PC-3 (cell line): Measurements from ENCODE around the gene LRRC63. TPM values are rescaled to one million over a fixed set of nuclear protein-coding genes. Genes with fewer than 3 reads are reported as not detected.

Source experiments
- ATAC-seq: fragments of 200-7000 bp; cut with Tn5 transposase; 2 replicates; pipeline ENCODE4 v1.9.1; 2020; ENCODE audit warnings: mild to moderate bottlenecking, moderate library complexity
- BruUV-seq: library from RNA; stranded (reverse); fragments of 400-500 nt; replicated peaks from 2 replicates; lab custom pipeline; 2021; lab: Mats Ljungman, UMichigan
- CTCF ChIA-PET: fragments of 300-600 bp; sonication (Branson Sonifier 250); formaldehyde crosslinking; loops from one replicate; lab custom pipeline; 2022; ENCODE audit warnings: antibody characterized with exemption; lab: Charles Lee
- POLR2A ChIA-PET: fragments of 300-600 bp; sonication (Branson Sonifier 250); formaldehyde crosslinking; loops from one replicate; lab custom pipeline; 2022; ENCODE audit warnings: antibody characterized with exemption; ENCODE audit not compliant: unreplicated experiment; lab: Charles Lee
- DNase-seq: peaks from one replicate; pipeline ENCODE4 v3.0.0-alpha.2; 2015
- H2AFZ ChIP-seq: fragments of 300-600 bp; sonication (generic); 2 replicates; pipeline ENCODE4 v1.6.0; 2016; ENCODE audit warnings: antibody characterized with exemption, low read length
- H3F3A ChIP-seq: fragments of 300-600 bp; sonication (generic); one replicate; pipeline ENCODE4 v1.6.0; 2017; ENCODE audit warnings: antibody characterized with exemption, low read length, control low read depth, mild to moderate bottlenecking; ENCODE audit not compliant: unreplicated experiment
- H3K27ac ChIP-seq: fragments of 300-600 bp; sonication (generic); 2 replicates; pipeline ENCODE4 v1.5.1; 2016; ENCODE audit warnings: mild to moderate bottlenecking, low read length
- H3K27me3 ChIP-seq: fragments of 300-600 bp; sonication (generic); 2 replicates; pipeline ENCODE4 v1.6.1; 2016; ENCODE audit warnings: low read length, mixed read lengths
- H3K36me3 ChIP-seq: fragments of 300-600 bp; sonication (generic); 2 replicates; pipeline ENCODE4 v1.6.1; 2016; ENCODE audit warnings: low read depth, mixed run types, low read length, mixed read lengths
- H3K4me1 ChIP-seq: fragments of 300-600 bp; sonication (generic); 2 replicates; pipeline ENCODE4 v1.5.1; 2016; ENCODE audit warnings: low read length; ENCODE audit not compliant: insufficient read depth
- H3K4me2 ChIP-seq: fragments of 300-600 bp; sonication (generic); 2 replicates; pipeline ENCODE4 v1.6.0; 2016; ENCODE audit warnings: low read length
- H3K4me3 ChIP-seq: fragments of 300-600 bp; sonication (generic); 2 replicates; pipeline ENCODE4 v1.5.1; 2016; ENCODE audit warnings: mild to moderate bottlenecking, low read length, mixed read lengths
- H3K79me2 ChIP-seq: fragments of 300-600 bp; sonication (generic); 2 replicates; pipeline ENCODE4 v1.6.1; 2017; ENCODE audit warnings: low read length, mixed read lengths
- H3K9ac ChIP-seq: fragments of 300-600 bp; sonication (generic); 2 replicates; pipeline ENCODE4 v1.6.0; 2016; ENCODE audit warnings: mild to moderate bottlenecking, low read length
- H3K9me2 ChIP-seq: fragments of 300-600 bp; sonication (generic); replicated peaks from 2 replicates; pipeline ENCODE4 v1.6.1; 2016; ENCODE audit warnings: mixed run types, low read length, mixed read lengths
- H3K9me3 ChIP-seq: fragments of 300-600 bp; sonication (generic); 2 replicates; pipeline ENCODE4 v1.6.1; 2016; ENCODE audit warnings: low read length, mixed read lengths
- H4K20me1 ChIP-seq: fragments of 300-600 bp; sonication (generic); 2 replicates; pipeline ENCODE4 v1.6.1; 2016; ENCODE audit warnings: low read length, mixed read lengths
- CTCF ChIP-seq: fragments of 300-600 bp; sonication (generic); conservative IDR thresholded peaks from 2 replicates; pipeline ENCODE4 v1.5.1; 2017; ENCODE audit warnings: antibody characterized with exemption, low read depth, mild to moderate bottlenecking, low read length
- EZH2 ChIP-seq: fragments of 300-600 bp; sonication (generic); IDR thresholded peaks from one replicate; pipeline ENCODE4 v1.6.1; 2017; ENCODE audit warnings: antibody characterized with exemption, mild to moderate bottlenecking, low read length; ENCODE audit not compliant: unreplicated experiment
- EZH2phosphoT487 ChIP-seq: fragments of 300-600 bp; sonication (generic); IDR thresholded peaks from 2 replicates; pipeline ENCODE4 v1.6.1; 2018; ENCODE audit warnings: mild to moderate bottlenecking, antibody characterized with exemption, low read length, borderline replicate concordance
- intact Hi-C: fragments of 100-400 bp; cut with micrococcal nuclease; formaldehyde crosslinking; loops from 2 replicates; pipeline ENCODE4 v1.9.0; 2023
- total RNA-seq: library from RNA; depleted of rRNA; stranded (reverse); fragments of >200 nt; gene quantifications from 2 replicates; pipeline ENCODE4 v1.2.3, GENCODE V29; 2014

The LRRC63 gene
- total RNA-seq, 1 experiment from 2014 or later, result 0.26 TPM

- no peak overlapping the region for H3K4me3 ChIP-seq
- H3K9me2 ChIP-seq, result no peaks in the 10 kb centered on the region
- ATAC-seq (no peak), DNase-seq (no peak)
- no peak overlapping the region for H3K27ac ChIP-seq
- H3K27me3 ChIP-seq, result no peaks in the 10 kb centered on the region
- TF ChIP-seq EZH2, result no peak
- TF ChIP-seq EZH2phosphoT487, result no peak
- no peak for TF ChIP-seq CTCF
- no peaks in the 10 kb centered on the region for H3F3A ChIP-seq
- peaks cover 5% of the 10 kb centered on the region; the same call in 1 of the 2 replicates for H4K20me1 ChIP-seq
- CTCF ChIA-PET, result no interaction called here
- no peaks in the 10 kb centered on the region; the same call in 1 of the 2 replicates for H3K36me3 ChIP-seq
- H2AFZ ChIP-seq, result no peak overlapping the region
- H3K79me2 ChIP-seq, result peaks cover 100% of the 10 kb centered on the region
- no peak overlapping the region for H3K9ac ChIP-seq
- no TSS peak for BruUV-seq
- no peak overlapping the region for H3K4me2 ChIP-seq
- peaks cover 13% of the 10 kb centered on the region; the same call in 1 of the 2 replicates for H3K4me1 ChIP-seq
- no peaks in the 10 kb centered on the region for H3K9me3 ChIP-seq
- POLR2A ChIA-PET, result no interaction called here
- intact Hi-C loops, result no loop called here
Measured at GRCh38 chr13:46170268-46170667, 41.5 kb upstream of the LRRC63 start.

GRCh38 chr13:46170687-46171086, 41.0 kb upstream of the LRRC63 start:
- no TSS peak for BruUV-seq
- peaks cover 13% of the 10 kb centered on the region; the same call in 1 of the 2 replicates for H3K4me1 ChIP-seq
- H3K79me2 ChIP-seq, result peaks cover 100% of the 10 kb centered on the region
- no peak overlapping the region for H3K9ac ChIP-seq
- no peak overlapping the region for H3K4me3 ChIP-seq
- H3K27ac ChIP-seq, result no peak overlapping the region
- TF ChIP-seq EZH2, result no peak
- TF ChIP-seq EZH2phosphoT487, result no peak
- H3K9me2 ChIP-seq, result no peaks in the 10 kb centered on the region
- POLR2A ChIA-PET, result no interaction called here
- H3K4me2 ChIP-seq, result no peak overlapping the region
- H3K9me3 ChIP-seq, result no peaks in the 10 kb centered on the region
- H3F3A ChIP-seq, result no peaks in the 10 kb centered on the region
- ATAC-seq (no peak), DNase-seq (no peak)
- intact Hi-C loops, result no loop called here
- no peaks in the 10 kb centered on the region for H3K27me3 ChIP-seq
- CTCF ChIA-PET, result no interaction called here
- no peak overlapping the region for H2AFZ ChIP-seq
- no peaks in the 10 kb centered on the region; the same call in 1 of the 2 replicates for H3K36me3 ChIP-seq
- H4K20me1 ChIP-seq, result peaks cover 5% of the 10 kb centered on the region; the same call in 1 of the 2 replicates

- no peaks in the 10 kb centered on the region for H3F3A ChIP-seq
- H3K4me2 ChIP-seq, result no peak overlapping the region
- POLR2A ChIA-PET, result no interaction called here
- no peak overlapping the region for H3K9ac ChIP-seq
- no peaks in the 10 kb centered on the region for H3K9me3 ChIP-seq
- no peaks in the 10 kb centered on the region for H3K27me3 ChIP-seq
- H3K4me3 ChIP-seq, result no peak overlapping the region
- H2AFZ ChIP-seq, result no peak overlapping the region
- peaks cover 100% of the 10 kb centered on the region for H3K79me2 ChIP-seq
- DNase-seq (no peak), ATAC-seq (no peak)
- CTCF ChIA-PET, result no interaction called here
- H3K4me1 ChIP-seq, result 0 out of 2 replicates have a peak, but pooled peaks cover 8% of the 10 kb centered on the region
- H4K20me1 ChIP-seq, result peaks cover 5% of the 10 kb centered on the region; the same call in 1 of the 2 replicates
- no TSS peak for BruUV-seq
- TF ChIP-seq CTCF, result no peak
- TF ChIP-seq EZH2phosphoT487, result no peak
- no peak for TF ChIP-seq EZH2
- H3K9me2 ChIP-seq, result no peaks in the 10 kb centered on the region
- intact Hi-C loops, result no loop called here
- H3K27ac ChIP-seq, result no peak overlapping the region
- H3K36me3 ChIP-seq, result no peaks in the 10 kb centered on the region; the same call in 1 of the 2 replicates
Measured at GRCh38 chr13:46171217-46171616, 40.5 kb upstream of the LRRC63 start.
